LNCAP (cell line): ENCODE data around the gene PGAM4.

ENCODE experiments used
- TF ChIP-seq, protein P1 (sequence below): fragments of 450-650 bp; IDR thresholded peaks from 2 replicates; pipeline ENCODE4 v1.5.1; 2017; ENCODE audit warnings: mild to moderate bottlenecking

Gene PGAM4

DNA sequence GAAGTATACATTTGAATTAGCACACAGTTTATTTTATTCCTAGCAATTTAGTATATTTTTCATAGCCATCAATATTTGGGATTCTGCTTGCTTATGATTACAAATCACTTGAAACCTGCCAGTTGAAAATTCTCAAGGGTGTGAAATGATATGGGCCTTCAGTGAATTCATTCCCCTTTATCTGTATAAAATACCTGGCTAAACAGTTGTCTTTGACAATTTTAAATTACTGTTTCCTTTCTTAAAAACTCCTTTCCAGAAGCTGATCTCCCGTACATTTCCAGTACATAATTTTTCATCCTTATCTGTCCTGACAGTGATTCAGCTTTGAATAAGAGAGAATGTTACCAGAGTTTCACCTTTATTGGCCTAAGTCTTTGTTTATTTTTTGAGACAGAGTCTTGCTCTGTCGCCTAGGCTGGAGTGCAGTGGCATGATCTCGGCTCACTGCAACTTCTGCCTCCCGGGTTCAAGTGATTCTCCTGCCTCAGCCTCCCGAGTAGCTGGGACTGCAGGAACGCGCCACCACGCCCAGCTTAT is 45.0 kb downstream of the PGAM4 start:
- TF ChIP-seq, protein P1, sequence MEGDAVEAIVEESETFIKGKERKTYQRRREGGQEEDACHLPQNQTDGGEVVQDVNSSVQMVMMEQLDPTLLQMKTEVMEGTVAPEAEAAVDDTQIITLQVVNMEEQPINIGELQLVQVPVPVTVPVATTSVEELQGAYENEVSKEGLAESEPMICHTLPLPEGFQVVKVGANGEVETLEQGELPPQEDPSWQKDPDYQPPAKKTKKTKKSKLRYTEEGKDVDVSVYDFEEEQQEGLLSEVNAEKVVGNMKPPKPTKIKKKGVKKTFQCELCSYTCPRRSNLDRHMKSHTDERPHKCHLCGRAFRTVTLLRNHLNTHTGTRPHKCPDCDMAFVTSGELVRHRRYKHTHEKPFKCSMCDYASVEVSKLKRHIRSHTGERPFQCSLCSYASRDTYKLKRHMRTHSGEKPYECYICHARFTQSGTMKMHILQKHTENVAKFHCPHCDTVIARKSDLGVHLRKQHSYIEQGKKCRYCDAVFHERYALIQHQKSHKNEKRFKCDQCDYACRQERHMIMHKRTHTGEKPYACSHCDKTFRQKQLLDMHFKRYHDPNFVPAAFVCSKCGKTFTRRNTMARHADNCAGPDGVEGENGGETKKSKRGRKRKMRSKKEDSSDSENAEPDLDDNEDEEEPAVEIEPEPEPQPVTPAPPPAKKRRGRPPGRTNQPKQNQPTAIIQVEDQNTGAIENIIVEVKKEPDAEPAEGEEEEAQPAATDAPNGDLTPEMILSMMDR: no peak

DNA sequence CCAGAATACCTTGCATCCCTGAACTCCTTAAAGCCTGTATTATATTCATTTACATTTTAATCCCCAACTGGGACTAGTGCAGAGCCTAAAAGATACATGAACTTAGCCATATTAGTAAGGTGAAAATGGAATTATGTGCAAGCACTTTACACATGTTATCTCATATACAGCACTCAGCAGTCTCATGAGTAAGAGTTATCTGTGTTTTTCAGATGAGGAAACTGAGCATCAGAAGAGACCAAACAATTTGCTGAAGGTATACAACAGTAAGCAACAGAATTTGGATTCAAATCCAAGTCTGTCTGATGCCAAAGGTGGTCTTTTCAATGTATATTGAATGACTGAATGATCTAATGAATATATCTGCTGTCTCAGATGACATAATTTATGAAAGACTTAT is 46.7 kb downstream of the PGAM4 start:
- TF ChIP-seq, protein P1: no peak

DNA sequence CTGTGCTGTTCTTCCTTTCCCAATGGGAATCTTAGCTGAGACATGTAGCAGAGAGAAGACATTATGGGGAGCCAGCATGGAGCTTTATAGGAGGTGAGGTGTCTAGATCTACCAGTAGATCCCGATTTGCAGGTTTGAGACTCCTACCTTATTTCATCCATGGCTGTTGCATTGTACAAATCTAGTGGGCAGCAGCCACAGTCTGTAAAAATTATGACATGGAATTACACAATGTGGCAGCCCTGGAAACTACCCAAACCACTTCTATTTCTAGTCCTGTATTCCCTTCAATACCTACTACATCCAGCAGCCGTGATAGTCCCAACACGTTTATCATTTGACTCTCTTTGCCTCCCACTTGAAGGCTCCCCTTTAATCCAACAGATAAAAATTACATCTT is 50.9 kb downstream of the PGAM4 start:
- TF ChIP-seq, protein P1: no peak
